HepG2 (cell line): ENCODE results near the gene ANKUB1. TPM values are rescaled to one million over a fixed set of nuclear protein-coding genes. Genes with fewer than 3 reads are reported as not detected.

ENCODE experiments used
- AFF4 ChIP-seq: sonication (generic); formaldehyde crosslinking; IDR thresholded peaks from 2 replicates; pipeline ENCODE4 v1.4.0; 2020; ENCODE audit warnings: missing genetic modification reagents
- BCL6 ChIP-seq: IDR thresholded peaks from 2 replicates; pipeline ENCODE4 v1.6.1; 2016; ENCODE audit warnings: missing genetic modification reagents, missing compliant biosample characterization
- FOXK1 ChIP-seq: sonication (generic); formaldehyde crosslinking; IDR thresholded peaks from 2 replicates; pipeline ENCODE4 v1.4.0; 2020; ENCODE audit warnings: low read depth, missing genetic modification reagents, borderline replicate concordance
- HMGXB4 ChIP-seq, 2 experiments: sonication (generic) in 1 of 2; formaldehyde crosslinking in 1 of 2; IDR thresholded peaks; 2 replicates each; pipeline versions ENCODE4 v1.4.0 to v1.6.1; 2018 to 2020; ENCODE audit warnings: missing genetic modification reagents in 2 of 2, borderline replicate concordance in 1 of 2, low read depth in 1 of 2, mild to moderate bottlenecking in 1 of 2, missing biosample characterization in 1 of 2
- KLF9 ChIP-seq: IDR thresholded peaks from 2 replicates; pipeline ENCODE4 v1.6.1; 2016; ENCODE audit warnings: low read depth
- MATR3 ChIP-seq: sonication (generic); formaldehyde crosslinking; IDR thresholded peaks from 2 replicates; pipeline ENCODE4 v1.4.0; 2020; ENCODE audit warnings: missing genetic modification reagents
- PAWR ChIP-seq: sonication (generic); formaldehyde crosslinking; IDR thresholded peaks from 2 replicates; pipeline ENCODE4 v1.4.0; 2020; ENCODE audit warnings: missing genetic modification reagents, mild to moderate bottlenecking, borderline replicate concordance
- POLR2A ChIP-seq, 2 experiments: IDR thresholded peaks; 2 replicates each; pipeline ENCODE4 v1.6.1; 2011; ENCODE audit warnings: low read depth in 2 of 2, low read length in 2 of 2, mild to moderate bottlenecking in 1 of 2, moderate library complexity in 1 of 2; ENCODE audit not compliant: insufficient read depth in 1 of 2
- SPEN ChIP-seq: sonication (generic); formaldehyde crosslinking; IDR thresholded peaks from 2 replicates; pipeline ENCODE4 v1.5.1; 2020; ENCODE audit warnings: low read depth, mild to moderate bottlenecking, missing genetic modification reagents
- STAG1 ChIP-seq: sonication (generic); formaldehyde crosslinking; IDR thresholded peaks from 2 replicates; pipeline ENCODE4 v1.4.0; 2020; ENCODE audit warnings: missing genetic modification reagents
- TERF1 ChIP-seq: sonication (generic); formaldehyde crosslinking; IDR thresholded peaks from 2 replicates; pipeline ENCODE4 v1.8.0; 2022; ENCODE audit warnings: mild to moderate bottlenecking, missing genetic modification reagents, moderate library complexity
- YEATS2 ChIP-seq: sonication (generic); formaldehyde crosslinking; IDR thresholded peaks from 2 replicates; pipeline ENCODE4 v1.4.0; 2020; ENCODE audit warnings: missing genetic modification reagents, borderline replicate concordance
- ZBTB20 ChIP-seq: sonication (generic); formaldehyde crosslinking; IDR thresholded peaks from 2 replicates; pipeline ENCODE4 v1.8.1; 2023; ENCODE audit warnings: missing genetic modification reagents, low read depth, mild to moderate bottlenecking, borderline replicate concordance
- ZFP36 ChIP-seq: fragments of 150-350 bp; IDR thresholded peaks from 2 replicates; pipeline ENCODE4 v1.6.1; 2018; ENCODE audit warnings: borderline replicate concordance, low read length, low read depth; ENCODE audit not compliant: partially characterized antibody
- ZNF274 ChIP-seq: sonication (generic); formaldehyde crosslinking; IDR thresholded peaks from 2 replicates; pipeline ENCODE4 v1.5.1; 2020; ENCODE audit warnings: mild to moderate bottlenecking, missing genetic modification reagents
- ZNF280B ChIP-seq: sonication (generic); formaldehyde crosslinking; IDR thresholded peaks from 2 replicates; pipeline ENCODE4 v1.5.0; 2020; ENCODE audit warnings: missing genetic modification reagents, mild to moderate bottlenecking, borderline replicate concordance
- ZNF414 ChIP-seq: sonication (generic); formaldehyde crosslinking; IDR thresholded peaks from 2 replicates; pipeline ENCODE4 v1.5.0; 2020; ENCODE audit warnings: missing genetic modification reagents
- ZNF781 ChIP-seq: sonication (generic); formaldehyde crosslinking; IDR thresholded peaks from 2 replicates; pipeline ENCODE4 v1.5.1; 2020; ENCODE audit warnings: borderline replicate concordance, mild to moderate bottlenecking, missing genetic modification reagents; ENCODE audit errors: not compliant biosample characterization
- polyA plus RNA-seq, 8 experiments: library from polyadenylated mRNA; depleted of rRNA in 3 of 8; stranded (reverse) in 7 of 8; unstranded in 1 of 8; fragments of >200 nt; fragmentation: Illumina TruSeq in 4 of 8; extraction: Trizol in 4 of 8; gene quantifications; 2 replicates each; pipeline versions ENCODE4 v1.2.1 to v1.2.3, GENCODE V29; 2011 to 2016; ENCODE audit warnings: low read depth in 4 of 8, missing spikeins in 1 of 8, mixed read lengths in 1 of 8; ENCODE audit not compliant: insufficient read depth in 1 of 8
- total RNA-seq, 5 experiments: library from RNA; depleted of rRNA; stranded (reverse); fragments of >200 nt; fragmentation: Illumina TruSeq; extraction: Trizol; gene quantifications; 2 replicates each; pipeline ENCODE4 v1.2.3, GENCODE V29; 2016; ENCODE audit warnings: low read depth in 1 of 5

ANKUB1 gene
- total and polyA plus RNA-seq, 2 of the 13 experiments (the other 11 are each of a cell fraction or from before 2014, with no cell fraction given), result not detected

- TF ChIP-seq AFF4 (CRISPR knock-in tag) (no peak), TERF1 (no peak), YEATS2 (CRISPR knock-in tag) (no peak), ZNF414 (no peak), BCL6 (CRISPR knock-in tag) (no peak), STAG1 (CRISPR knock-in tag) (peak; percentile 69), ZBTB20 (CRISPR knock-in tag) (no peak), ZFP36 (no peak), ZNF274 (no peak), MATR3 (no peak), HMGXB4 (CRISPR knock-in tag; IDR thresholded peaks at IDR 0.05; ENCODE audit: borderline replicate concordance in 1 of 2, low read depth in 1 of 2) (peak in 1 of 2 experiments; percentile 67; a peak in 2 of 4 replicates), POLR2A (IDR thresholded peaks at IDR 0.05; ENCODE audit: insufficient read depth in 1 of 2, low read depth in 2 of 2, low read length in 2 of 2) (no peak), FOXK1 (CRISPR knock-in tag) (no peak), KLF9 (CRISPR knock-in tag) (no peak), PAWR (CRISPR knock-in tag) (no peak), ZNF280B (CRISPR knock-in tag) (no peak), SPEN (CRISPR knock-in tag) (no peak), ZNF781 (no peak)
Observed at GRCh38 chr3:149808209-149808829, 16.0 kb upstream of the ANKUB1 start (continued).
